HG03457 (cell line): Measurements from ENCODE around the gene CCDC192.

Source experiments
- ATAC-seq: cut with Tn5 transposase; IDR thresholded peaks from one replicate; pipeline ENCODE4 v1.9.1; 2021; ENCODE audit warnings: moderate number of reproducible peaks; ENCODE audit not compliant: unreplicated experiment

The CCDC192 gene

DNA sequence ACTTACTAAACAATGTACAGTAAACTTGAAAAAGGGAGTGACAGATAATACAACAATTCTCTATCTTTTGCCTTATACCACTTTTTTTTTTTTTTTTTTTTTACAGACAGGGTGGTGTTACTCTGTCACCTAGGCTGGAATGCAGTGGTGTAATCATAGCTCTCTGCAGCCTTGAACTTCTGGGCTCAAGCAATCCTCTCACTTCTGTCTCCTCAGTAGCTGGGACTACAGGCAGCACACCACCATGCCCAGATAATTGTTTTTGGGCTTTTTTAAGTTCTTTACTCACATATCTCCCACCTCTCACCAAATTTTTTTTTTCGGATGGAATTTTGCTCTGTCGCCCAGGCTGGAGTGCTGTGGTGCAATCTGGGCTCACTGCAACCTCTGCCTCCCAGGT lies 208.4 kb downstream of the CCDC192 start:
- no peak for ATAC-seq

DNA sequence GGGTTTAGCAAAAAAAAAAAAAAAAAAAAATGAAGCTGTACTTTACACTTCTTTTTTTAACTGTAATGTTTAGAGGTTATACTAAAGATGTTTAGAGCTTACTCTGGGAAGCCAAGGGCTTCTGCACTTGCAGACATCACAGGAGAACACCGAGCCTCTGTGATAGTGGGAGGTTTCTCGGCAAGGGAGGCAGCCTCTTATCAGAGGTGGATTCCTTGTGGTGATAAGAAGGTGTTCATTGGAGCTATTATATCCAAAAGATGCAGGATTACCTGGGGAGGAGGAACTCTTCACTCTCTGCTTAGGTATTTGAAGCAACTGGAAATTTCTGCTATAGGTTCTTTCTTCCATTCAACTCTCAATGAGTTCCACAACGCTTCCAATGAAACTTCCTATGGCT lies 209.2 kb downstream of the CCDC192 start:
- no peak for ATAC-seq

DNA sequence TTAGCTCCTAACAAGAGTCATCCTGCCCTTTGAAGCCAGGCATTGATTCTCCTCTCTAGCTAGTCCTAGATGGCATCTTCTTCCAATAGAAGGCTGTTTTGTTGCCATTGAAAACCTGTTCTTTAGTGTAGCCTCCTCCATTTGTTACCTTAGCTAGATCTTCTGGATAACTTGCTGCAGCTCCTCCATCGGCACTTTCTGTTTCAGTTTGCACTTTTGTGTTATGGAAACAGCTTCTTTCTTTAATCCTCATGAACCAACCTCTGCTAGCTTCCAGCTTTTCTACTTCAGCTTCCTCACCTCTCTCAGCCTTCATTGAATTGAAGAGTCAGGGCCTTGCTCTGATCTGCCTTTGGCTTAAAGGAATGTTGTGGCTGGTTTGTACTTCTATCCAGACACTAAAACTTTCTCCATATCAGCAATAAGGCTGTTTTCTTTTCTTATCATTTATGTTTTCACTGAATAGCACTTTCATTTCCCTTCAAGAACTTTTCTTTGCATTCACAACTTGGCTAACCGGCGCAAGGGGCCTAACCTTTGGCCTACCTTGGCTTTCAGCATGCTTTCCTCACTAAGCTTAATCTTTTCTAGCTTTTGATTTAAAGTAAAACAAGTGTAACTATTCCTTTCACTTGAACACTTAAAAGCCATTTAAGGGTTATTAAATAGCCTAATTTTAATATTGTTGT lies 213.8 kb downstream of the CCDC192 start:
- no peak for ATAC-seq

DNA sequence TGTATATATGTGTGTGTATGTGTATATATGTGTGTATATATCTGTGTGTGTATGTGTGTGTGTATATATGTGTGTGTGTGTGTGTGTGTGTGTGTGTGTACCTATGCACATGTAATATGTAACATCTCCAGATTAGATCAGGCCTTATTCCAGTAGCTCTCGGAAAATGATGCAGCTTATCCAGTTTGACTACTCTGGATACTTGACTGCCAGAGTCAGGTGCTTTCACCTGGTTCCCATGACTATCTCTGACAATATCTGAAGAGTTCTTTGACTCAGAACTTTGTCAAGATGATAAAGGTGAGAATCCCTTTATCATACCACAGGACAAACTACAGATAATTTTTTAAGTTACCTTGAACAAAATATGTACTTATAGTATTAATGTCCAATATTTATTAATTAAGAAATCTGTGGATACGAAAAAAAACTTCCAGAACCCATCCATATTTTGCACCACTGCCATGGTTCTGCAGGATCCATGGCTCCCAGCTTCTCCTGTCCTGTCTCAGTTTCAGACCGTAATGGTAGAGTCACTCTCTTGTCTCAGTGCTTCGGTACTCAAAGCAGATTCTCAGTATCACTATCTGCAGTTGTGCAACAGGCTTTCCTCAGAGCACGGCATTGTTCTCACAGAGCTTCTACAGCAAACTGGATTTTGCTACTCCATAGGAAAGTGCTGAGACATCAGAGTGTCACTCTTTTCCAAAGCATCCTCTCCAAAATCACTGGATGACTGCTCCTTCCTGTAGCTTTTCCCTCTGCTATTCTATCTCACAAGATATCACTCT lies 216.0 kb downstream of the CCDC192 start:
- no peak for ATAC-seq

DNA sequence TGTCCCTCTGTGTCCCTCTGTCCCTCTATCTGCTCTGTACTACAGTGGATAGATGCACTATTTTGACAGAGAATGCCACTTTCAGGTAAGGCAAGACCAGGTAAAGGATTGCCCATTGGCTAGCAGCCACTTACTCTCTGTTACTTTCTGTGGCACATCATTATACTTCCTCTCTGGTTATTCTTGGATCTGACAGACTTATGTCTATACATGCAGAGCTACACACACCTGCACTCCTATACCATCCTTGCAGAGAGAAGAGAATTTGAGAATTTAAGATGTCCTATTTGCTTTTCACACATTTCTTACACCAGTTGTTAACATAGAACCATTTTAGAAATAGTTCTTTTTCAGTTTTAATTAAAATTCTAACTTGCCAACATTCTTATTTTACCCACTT lies 216.6 kb downstream of the CCDC192 start:
- ATAC-seq = no peak

DNA sequence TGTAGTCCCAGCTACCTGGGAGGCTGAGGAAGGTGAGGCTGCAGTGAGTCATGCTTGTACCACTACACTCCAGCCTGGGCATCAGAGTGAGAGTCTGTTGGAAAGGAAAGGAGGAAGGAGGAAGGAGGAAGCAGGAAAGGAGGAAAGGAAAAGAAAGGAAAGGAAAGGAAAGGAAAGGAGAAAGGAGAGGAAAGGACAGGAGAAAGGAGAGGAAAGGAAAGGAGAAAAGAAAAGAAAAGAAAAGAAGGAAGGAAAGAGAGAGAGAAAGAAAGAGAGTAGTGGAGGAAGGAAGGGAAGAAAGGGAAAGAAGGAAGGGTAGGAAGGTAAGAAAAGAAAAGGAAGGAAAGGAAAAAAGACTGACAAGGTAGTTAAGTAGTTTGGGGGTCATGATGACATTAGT lies 217.7 kb downstream of the CCDC192 start:
- no peak for ATAC-seq

DNA sequence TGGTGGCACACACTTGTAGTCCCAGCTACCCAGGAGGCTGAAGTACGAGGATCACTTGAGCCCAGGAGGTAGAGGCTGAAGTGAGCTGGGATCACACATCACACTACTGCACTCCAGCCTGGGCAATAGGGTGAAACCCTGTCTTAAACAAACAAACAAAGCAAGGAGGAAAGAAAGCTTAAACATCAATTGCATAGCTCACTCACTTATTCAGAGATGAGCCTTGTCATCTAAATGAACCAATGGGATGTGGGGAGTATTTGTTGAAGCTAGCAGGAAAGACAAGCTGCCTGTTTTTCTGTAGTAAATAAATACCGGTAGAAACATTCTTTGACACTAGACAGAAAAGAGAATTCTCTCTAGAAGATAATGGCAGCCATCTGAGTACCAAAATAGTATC lies 219.4 kb downstream of the CCDC192 start:
- no peak for ATAC-seq

DNA sequence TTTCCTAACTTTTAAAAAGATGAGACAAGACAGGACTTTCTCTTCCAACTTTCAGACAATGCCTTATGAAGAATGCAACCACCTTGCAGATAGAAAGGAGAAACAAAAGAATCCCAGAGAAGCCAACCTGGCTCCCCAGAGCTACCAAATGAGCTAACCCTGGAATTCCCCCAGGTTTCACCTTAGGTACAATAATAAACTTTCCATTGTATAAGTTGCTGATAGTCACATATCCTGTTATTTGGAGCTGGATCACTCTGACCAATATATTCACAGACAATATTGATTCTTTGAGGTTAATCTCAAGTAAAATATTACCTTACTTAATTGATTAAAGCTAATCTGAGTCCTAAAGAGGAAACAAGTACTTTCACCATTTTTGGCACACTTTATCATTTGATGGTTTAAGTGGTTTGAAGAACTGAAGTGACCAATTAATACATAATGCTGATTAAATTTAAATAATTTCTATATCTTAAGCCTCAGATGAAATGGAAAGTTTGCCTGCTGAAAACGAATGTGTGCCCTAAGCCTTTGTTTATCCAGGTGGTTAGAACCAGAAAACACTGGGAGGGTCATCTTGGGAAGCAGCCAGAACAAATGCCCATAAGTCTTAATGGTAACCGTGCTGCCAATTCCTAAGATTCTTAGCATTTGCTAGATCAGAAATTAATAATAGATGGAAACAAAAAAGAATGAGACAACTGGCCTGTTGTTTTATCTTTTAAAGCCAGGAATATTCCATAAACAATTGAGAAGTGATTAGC lies 220.8 kb downstream of the CCDC192 start:
- ATAC-seq = no peak

DNA sequence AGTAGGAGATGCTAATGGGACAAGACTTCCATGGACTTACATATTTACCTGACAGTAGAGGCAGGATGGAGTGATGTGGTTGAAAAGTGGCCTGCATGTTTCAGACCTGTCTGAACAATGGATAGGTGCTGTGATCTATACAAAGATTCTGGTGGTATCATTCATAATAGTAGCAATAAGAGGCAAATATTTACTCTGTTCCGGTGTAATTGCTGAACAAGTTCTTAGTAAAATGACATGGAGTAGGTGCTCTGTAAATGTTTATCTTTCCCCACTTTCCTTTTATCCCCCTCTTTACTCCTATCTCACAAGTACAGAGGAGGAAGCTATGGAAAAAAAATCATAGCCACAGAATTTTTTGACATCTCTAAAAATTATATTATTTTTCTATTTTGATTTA lies 221.4 kb downstream of the CCDC192 start:
- ATAC-seq = no peak

DNA sequence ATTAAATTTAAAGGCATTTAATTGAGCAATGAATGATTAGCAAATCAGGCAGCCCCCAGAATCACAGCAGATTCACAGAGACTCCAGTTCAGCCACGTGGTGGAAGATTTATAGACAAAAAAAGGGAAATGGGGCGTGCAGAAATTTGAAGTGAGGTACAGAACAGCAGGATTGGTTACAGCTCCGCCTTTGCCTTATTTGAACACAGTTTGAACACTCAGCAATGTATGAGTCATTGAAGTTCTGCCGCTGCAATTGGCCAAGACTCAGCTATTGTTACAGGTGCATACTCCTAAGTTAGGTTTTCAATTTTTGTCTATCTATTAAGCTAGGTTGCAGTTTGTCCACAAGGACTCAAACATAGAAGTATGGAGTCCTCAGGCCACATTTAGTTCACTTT lies 222.7 kb downstream of the CCDC192 start:
- no peak for ATAC-seq

DNA sequence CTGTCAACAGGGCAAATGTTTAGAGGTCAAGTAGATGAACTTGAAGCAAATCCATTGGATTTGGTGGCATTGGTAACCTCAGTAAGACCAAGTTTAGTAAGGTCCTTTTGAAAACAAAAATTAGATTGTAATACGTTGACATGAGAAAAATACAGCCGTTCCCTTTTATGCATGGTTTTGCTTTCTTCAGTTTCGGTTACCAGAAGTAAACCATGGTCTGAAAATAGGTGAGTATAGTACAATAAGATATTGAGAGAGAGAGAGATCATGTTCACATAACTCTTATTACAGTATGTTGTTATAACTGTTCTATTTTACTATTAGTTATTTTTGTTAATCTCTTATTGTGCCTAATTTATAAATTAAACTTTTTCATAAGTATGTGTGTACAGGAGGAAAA lies 223.8 kb downstream of the CCDC192 start:
- ATAC-seq = no peak

DNA sequence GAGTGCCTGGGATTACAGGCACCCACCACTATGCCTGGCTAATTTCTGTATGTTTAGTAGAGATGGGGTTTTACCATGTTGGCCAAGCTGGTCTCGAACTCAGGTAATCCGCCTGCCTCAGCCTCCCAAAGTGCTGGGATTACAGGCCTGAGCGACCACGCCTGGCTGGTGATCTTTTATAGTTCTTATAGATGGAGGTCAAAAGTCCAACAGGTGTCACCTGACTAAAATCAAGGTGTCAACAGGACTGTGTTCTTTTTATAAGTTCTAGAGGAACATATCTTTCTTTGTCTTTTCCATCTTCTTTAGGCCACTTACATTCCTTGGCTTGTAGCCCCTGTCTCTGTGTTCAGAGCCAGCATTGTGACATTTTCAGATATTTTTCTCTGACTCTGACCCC lies 224.9 kb downstream of the CCDC192 start:
- no peak for ATAC-seq

DNA sequence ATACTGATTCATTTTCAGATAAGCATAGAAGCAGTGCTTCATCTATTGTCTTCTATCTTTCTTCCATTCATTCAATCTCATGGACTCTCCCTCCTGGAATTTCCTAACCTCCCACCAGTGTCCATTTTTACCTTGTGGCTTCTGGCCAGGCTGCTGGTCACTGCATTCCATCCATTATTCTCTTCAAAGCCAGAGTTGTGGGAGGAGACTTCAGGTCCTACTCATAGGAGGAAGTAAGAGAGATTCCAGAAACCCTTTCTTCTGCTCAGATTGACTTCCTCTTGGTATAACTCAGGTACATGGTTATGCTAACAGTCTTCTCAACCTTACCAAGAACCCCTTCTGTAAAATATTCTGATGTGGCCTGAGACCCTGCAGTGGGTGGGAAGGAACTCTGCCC lies 227.1 kb downstream of the CCDC192 start:
- ATAC-seq = no peak

DNA sequence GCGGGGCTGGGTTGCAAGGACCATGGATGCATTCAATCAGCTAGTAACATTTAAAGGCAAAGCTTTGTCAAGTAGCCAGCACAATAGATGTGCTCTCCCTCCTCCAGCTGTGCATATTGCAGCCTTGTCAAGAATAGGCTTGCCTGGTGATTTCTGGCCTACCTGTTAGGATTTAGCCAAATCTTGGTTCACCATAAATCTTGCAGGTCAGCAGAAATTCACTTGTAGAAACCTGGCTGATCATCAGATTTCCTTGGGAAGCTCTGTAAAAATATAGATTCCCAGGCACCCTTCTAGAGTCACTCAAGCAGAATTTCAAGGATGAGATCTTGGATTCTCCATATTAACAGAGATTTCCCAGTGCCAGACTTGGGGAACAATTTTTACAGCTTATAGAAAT lies 228.2 kb downstream of the CCDC192 start:
- no peak for ATAC-seq

DNA sequence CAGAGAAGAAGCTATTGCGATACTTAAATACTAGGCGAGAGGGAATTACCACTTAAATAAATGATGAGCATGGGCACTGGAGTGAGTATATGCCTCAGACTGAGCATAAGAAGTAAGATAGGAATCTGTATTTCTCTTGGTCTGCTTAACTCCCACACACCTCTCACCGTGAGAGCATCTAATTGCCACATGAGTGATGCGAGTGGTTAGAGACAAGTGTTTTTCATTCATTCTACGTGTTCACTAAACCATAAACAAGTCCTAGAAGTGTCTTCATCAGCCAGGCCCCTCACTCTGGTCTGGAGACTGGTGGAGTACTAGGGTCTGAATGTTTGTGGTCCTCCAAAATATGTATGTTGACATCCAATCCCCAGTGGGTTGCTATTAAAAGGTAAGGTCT lies 230.2 kb downstream of the CCDC192 start:
- ATAC-seq = no peak

DNA sequence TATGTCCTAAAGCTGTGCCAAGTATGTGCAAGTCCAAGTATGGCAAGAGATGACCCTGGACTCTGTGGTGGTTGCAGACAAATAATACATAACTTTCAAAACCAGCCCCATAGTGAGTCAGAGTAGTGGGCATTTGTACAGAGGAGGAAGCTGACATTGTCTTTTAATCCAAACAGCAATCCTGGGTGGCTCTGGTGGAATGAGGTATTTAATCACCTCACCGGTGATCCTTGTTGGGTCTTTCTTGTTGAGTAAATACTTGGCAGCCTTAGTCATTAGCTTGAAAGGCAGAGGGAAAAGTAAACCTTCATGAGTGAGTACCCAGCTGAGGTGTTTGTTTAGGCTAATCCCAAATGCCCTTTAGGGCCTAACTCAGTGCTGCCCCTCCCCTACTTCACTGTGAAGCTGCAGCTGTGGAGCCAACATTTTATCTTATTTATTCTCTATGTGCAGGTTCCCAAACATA lies 231.6 kb downstream of the CCDC192 start:
- no peak for ATAC-seq

DNA sequence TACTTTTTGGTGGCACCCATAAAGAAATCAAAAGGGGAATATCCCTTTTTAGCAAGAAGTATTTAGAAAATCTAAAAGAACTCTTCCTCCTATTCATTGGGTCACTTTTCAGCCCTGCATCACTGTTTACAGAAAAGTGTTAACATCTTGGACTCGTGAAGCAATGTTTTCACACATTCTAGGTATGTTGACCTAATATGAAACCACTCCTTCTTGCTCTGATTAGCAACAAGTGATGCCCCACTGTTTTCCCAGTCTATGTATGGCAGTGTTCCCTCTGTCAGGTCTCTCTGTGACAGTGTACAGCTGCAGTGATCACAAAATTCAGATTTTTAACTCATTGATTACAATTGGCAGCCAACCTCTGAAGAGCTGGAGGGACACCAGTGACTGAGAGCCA lies 232.2 kb downstream of the CCDC192 start:
- no peak for ATAC-seq

DNA sequence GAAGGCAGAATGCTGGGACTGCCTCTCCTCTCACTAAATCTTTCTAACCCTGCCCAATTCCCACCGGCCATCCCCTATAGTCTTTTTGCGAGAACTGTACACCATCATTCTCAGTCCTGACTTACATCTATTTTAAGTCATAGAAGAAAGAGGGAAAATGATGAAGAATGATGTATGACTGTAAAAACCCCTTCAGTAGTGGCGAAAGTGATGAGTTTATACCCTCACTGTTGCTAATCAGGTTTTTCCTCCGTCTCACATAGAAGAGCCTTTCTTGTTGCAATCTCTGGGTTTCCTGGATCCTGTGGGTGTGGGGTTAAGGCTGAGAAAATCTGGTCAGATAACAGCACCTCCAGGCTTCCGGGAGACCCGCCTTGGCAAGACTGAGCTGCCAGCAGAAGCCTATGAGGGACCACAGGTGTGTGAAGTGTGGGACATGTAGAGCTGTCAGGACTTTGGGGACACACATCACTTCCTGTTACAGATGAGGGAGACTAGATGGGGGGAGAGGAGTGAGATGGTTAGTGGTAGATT lies 233.3 kb downstream of the CCDC192 start:
- no peak for ATAC-seq

DNA sequence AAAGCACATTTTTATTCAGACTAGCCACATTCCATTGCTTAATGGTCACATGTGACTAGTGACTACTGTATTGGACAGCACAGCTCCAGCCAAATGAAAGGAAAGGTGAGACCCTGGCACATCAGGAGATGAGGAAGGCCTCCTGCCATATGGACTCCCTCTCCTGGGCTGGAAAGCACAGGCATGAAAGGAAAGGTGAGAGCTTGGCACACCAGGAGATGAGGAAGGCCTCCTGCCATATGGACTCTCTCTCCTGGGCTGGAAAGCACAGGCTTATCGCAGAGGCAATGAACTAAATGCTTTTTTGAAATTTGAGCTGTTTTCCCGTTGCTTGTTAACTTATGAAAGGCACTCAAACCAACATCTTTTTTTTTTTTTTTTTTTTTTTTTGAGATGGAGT lies 235.6 kb downstream of the CCDC192 start:
- ATAC-seq = no peak

DNA sequence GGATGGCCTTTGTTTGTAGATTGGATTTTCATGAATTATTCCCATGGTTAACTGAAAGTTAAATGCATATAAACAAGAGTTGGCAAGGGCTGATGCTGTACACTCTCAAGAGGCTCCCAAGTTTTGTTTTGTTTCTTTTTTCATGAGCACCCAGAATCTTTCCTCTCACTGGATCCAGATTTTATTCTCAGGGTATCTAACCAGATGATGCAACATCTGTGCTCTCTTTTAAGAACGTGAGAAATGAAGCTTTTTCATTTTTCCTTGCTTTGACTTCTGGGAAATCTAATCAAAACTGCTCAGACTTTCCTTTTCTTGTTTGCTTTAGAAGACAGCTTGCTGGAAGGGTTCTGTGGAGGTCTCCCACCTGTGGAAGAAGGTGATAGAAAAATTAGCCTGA lies 237.7 kb downstream of the CCDC192 start:
- no peak for ATAC-seq

DNA sequence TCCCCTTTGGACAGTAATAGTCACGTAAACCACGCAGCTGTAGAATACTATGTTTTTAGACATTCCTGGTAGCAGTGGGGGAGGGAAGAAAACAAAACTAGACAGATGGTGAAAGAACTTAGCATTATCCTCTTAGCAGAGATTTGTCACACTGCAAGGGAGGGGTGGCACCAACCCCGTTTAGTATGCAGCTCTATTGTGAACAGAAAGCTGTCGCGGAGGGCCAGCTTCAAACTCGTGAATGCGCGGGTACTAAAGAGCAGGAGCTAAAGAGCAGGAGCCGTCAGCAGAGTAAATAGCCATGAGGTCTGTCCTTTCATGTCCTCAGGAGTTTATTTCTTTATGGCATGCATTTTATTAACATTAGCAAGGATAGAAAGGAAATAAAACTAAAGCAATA lies 238.5 kb downstream of the CCDC192 start:
- ATAC-seq = no peak
